ENCODE measurements around the gene MIA3.

Gene MIA3

GRCh38 chr1:222632749-222633148 lies 14.9 kb downstream of the MIA3 start:
- Histone ChIP-seq H3K27ac (ENCODE audit: low read length, poor library complexity, severe bottlenecking) (no peak overlapping the region), H3K14ac (ENCODE audit: low read length in 2 of 2) (no peak overlapping the region)

GRCh38 chr1:222634180-222635013 lies 16.5 kb downstream of the MIA3 start:
- 49% methylated on average over 6 of the region's 7 CpGs for WGBS

More at GRCh38 chr1:222632749-222633148, 14.9 kb downstream of the MIA3 start:
- Histone ChIP-seq H3K4ac (ENCODE audit: low read depth in 1 of 2, low read length in 2 of 2) (no peak overlapping the region), H2AK5ac (ENCODE audit: low read length, severe bottlenecking) (no peak overlapping the region), H4K91ac (ENCODE audit: low read length) (no peak overlapping the region), H3K23ac (ENCODE audit: low read length in 2 of 2) (no peak overlapping the region), H3K4me1 (ENCODE audit: control insufficient read depth, insufficient read depth, low read depth, low read length) (no peaks in the 10 kb centered on the region), H2BK12ac (ENCODE audit: low read length in 2 of 2) (no peak overlapping the region), H3K9me3 (ENCODE audit: control insufficient read depth, low read length) (no peaks in the 10 kb centered on the region), H2BK15ac (ENCODE audit: low read depth, poor library complexity, severe bottlenecking) (no peak overlapping the region), H3K36me3 (ENCODE audit: control insufficient read depth in 1 of 2, insufficient read depth in 2 of 2, low read depth in 1 of 2, low read length in 2 of 2) (peaks cover 32 to 96% of the 10 kb centered on the region in 2 experiments), H3K27me3 (ENCODE audit: control insufficient read depth in 1 of 2, insufficient read depth in 1 of 2, low read length in 2 of 2) (no peaks in the 10 kb centered on the region), H3K4me2 (ENCODE audit: low read length, poor library complexity, severe bottlenecking) (no peak overlapping the region), H3K9ac (ENCODE audit: low read length) (no peak overlapping the region), H3K79me1 (replicated peaks; ENCODE audit: low read length, poor library complexity, severe bottlenecking) (peaks cover 15% of the 10 kb centered on the region), H2BK5ac (ENCODE audit: low read depth, low read length, poor library complexity, severe bottlenecking) (no peak overlapping the region), H4K8ac (ENCODE audit: low read length) (no peak overlapping the region), H3K18ac (ENCODE audit: low read depth in 1 of 2, low read length in 2 of 2) (no peak overlapping the region), H3K4me3 (ENCODE audit: insufficient read depth in 1 of 2, low read depth in 1 of 2, low read length in 2 of 2) (no peak overlapping the region), H2BK120ac (ENCODE audit: low read depth, low read length) (no peak overlapping the region), H2AFZ (ENCODE audit: low read depth, low read length) (no peak overlapping the region)
- WGBS, result no CpG with 5 or more reads among the region's 2 CpGs
- DNase-seq, result no peak

GRCh38 chr1:222641269-222641948 lies 23.5 kb downstream of the MIA3 start:
- WGBS, result 73% methylated on average over 4 of the region's 5 CpGs
- Histone ChIP-seq H3K9me3 (ENCODE audit: control insufficient read depth, low read length) (no peaks in the 10 kb centered on the region), H2BK5ac (ENCODE audit: low read depth, low read length, poor library complexity, severe bottlenecking) (no peak overlapping the region), H3K4me3 (ENCODE audit: insufficient read depth in 1 of 2, low read depth in 1 of 2, low read length in 2 of 2) (no peak overlapping the region), H3K79me1 (replicated peaks; ENCODE audit: low read length, poor library complexity, severe bottlenecking) (peaks cover 12% of the 10 kb centered on the region), H3K27ac (ENCODE audit: low read length, poor library complexity, severe bottlenecking) (no peak overlapping the region), H2AK5ac (ENCODE audit: low read length, severe bottlenecking) (no peak overlapping the region), H3K14ac (ENCODE audit: low read length in 2 of 2) (no peak overlapping the region), H3K36me3 (ENCODE audit: control insufficient read depth in 1 of 2, insufficient read depth in 2 of 2, low read depth in 1 of 2, low read length in 2 of 2) (peaks cover 11 to 62% of the 10 kb centered on the region in 2 experiments), H3K9ac (ENCODE audit: low read length) (no peak overlapping the region), H3K4ac (ENCODE audit: low read depth in 1 of 2, low read length in 2 of 2) (no peak overlapping the region), H2AFZ (ENCODE audit: low read depth, low read length) (no peak overlapping the region), H2BK15ac (ENCODE audit: low read depth, poor library complexity, severe bottlenecking) (no peak overlapping the region), H2BK120ac (ENCODE audit: low read depth, low read length) (no peak overlapping the region), H3K4me1 (ENCODE audit: control insufficient read depth, insufficient read depth, low read depth, low read length) (no peaks in the 10 kb centered on the region), H4K8ac (ENCODE audit: low read length) (no peak overlapping the region), H3K4me2 (ENCODE audit: low read length, poor library complexity, severe bottlenecking) (no peak overlapping the region), H3K23ac (ENCODE audit: low read length in 2 of 2) (no peak overlapping the region), H3K27me3 (ENCODE audit: control insufficient read depth in 1 of 2, insufficient read depth in 1 of 2, low read length in 2 of 2) (no peaks in the 10 kb centered on the region), H2BK12ac (ENCODE audit: low read length in 2 of 2) (no peak overlapping the region), H3K18ac (ENCODE audit: low read depth in 1 of 2, low read length in 2 of 2) (no peak overlapping the region), H4K91ac (ENCODE audit: low read length) (no peak overlapping the region)
- DNase-seq, result no peak

More at GRCh38 chr1:222634180-222635013, 16.5 kb downstream of the MIA3 start:
- Histone ChIP-seq H3K79me1 (replicated peaks; ENCODE audit: low read length, poor library complexity, severe bottlenecking) (peaks cover 12% of the 10 kb centered on the region), H2BK5ac (ENCODE audit: low read depth, low read length, poor library complexity, severe bottlenecking) (no peak overlapping the region), H2AK5ac (ENCODE audit: low read length, severe bottlenecking) (no peak overlapping the region), H3K9me3 (ENCODE audit: control insufficient read depth, low read length) (no peaks in the 10 kb centered on the region), H3K4me1 (ENCODE audit: control insufficient read depth, insufficient read depth, low read depth, low read length) (no peaks in the 10 kb centered on the region), H3K4me3 (ENCODE audit: insufficient read depth in 1 of 2, low read depth in 1 of 2, low read length in 2 of 2) (no peak overlapping the region), H2BK12ac (ENCODE audit: low read length in 2 of 2) (no peak overlapping the region), H3K27me3 (ENCODE audit: control insufficient read depth in 1 of 2, insufficient read depth in 1 of 2, low read length in 2 of 2) (no peaks in the 10 kb centered on the region), H3K36me3 (ENCODE audit: control insufficient read depth in 1 of 2, insufficient read depth in 2 of 2, low read depth in 1 of 2, low read length in 2 of 2) (peaks cover 28 to 96% of the 10 kb centered on the region in 2 experiments), H2AFZ (ENCODE audit: low read depth, low read length) (no peak overlapping the region), H3K9ac (ENCODE audit: low read length) (peak overlapping the region; percentile 60), H4K8ac (ENCODE audit: low read length) (no peak overlapping the region), H2BK15ac (ENCODE audit: low read depth, poor library complexity, severe bottlenecking) (no peak overlapping the region), H2BK120ac (ENCODE audit: low read depth, low read length) (no peak overlapping the region), H3K18ac (ENCODE audit: low read depth in 1 of 2, low read length in 2 of 2) (no peak overlapping the region), H3K27ac (ENCODE audit: low read length, poor library complexity, severe bottlenecking) (peak overlapping the region; percentile 29), H4K91ac (ENCODE audit: low read length) (no peak overlapping the region), H3K4me2 (ENCODE audit: low read length, poor library complexity, severe bottlenecking) (no peak overlapping the region), H3K14ac (ENCODE audit: low read length in 2 of 2) (no peak overlapping the region), H3K4ac (ENCODE audit: low read depth in 1 of 2, low read length in 2 of 2) (no peak overlapping the region), H3K23ac (ENCODE audit: low read length in 2 of 2) (no peak overlapping the region)
- peak; percentile 90 for DNase-seq

- no peak for DNase-seq
- Histone ChIP-seq H3K4me2 (ENCODE audit: low read length, poor library complexity, severe bottlenecking) (no peak overlapping the region), H3K4me1 (ENCODE audit: control insufficient read depth, insufficient read depth, low read depth, low read length) (no peaks in the 10 kb centered on the region), H2BK12ac (ENCODE audit: low read length in 2 of 2) (no peak overlapping the region), H2BK120ac (ENCODE audit: low read depth, low read length) (no peak overlapping the region), H3K4ac (ENCODE audit: low read depth in 1 of 2, low read length in 2 of 2) (no peak overlapping the region), H2BK5ac (ENCODE audit: low read depth, low read length, poor library complexity, severe bottlenecking) (no peak overlapping the region), H3K27me3 (ENCODE audit: control insufficient read depth in 1 of 2, insufficient read depth in 1 of 2, low read length in 2 of 2) (no peaks in the 10 kb centered on the region), H4K91ac (ENCODE audit: low read length) (no peak overlapping the region), H3K18ac (ENCODE audit: low read depth in 1 of 2, low read length in 2 of 2) (no peak overlapping the region), H4K8ac (ENCODE audit: low read length) (no peak overlapping the region), H3K36me3 (ENCODE audit: control insufficient read depth in 1 of 2, insufficient read depth in 2 of 2, low read depth in 1 of 2, low read length in 2 of 2) (peaks cover 10 to 63% of the 10 kb centered on the region in 2 experiments), H2AFZ (ENCODE audit: low read depth, low read length) (no peak overlapping the region), H3K79me1 (replicated peaks; ENCODE audit: low read length, poor library complexity, severe bottlenecking) (peaks cover 9% of the 10 kb centered on the region), H2BK15ac (ENCODE audit: low read depth, poor library complexity, severe bottlenecking) (no peak overlapping the region), H3K4me3 (ENCODE audit: insufficient read depth in 1 of 2, low read depth in 1 of 2, low read length in 2 of 2) (no peak overlapping the region), H3K23ac (ENCODE audit: low read length in 2 of 2) (no peak overlapping the region), H3K9me3 (ENCODE audit: control insufficient read depth, low read length) (no peaks in the 10 kb centered on the region), H3K9ac (ENCODE audit: low read length) (peak overlapping the region; percentile 98), H2AK5ac (ENCODE audit: low read length, severe bottlenecking) (no peak overlapping the region), H3K27ac (ENCODE audit: low read length, poor library complexity, severe bottlenecking) (no peak overlapping the region), H3K14ac (ENCODE audit: low read length in 2 of 2) (no peak overlapping the region)
- WGBS, result 100% methylated on average over 1 of the region's 1 CpG
Observed at GRCh38 chr1:222642468-222642867, 24.6 kb downstream of the MIA3 start.

Measured in mesenchymal stem cell (in vitro differentiated cells and primary cell).